B cell (primary cell): ENCODE measurements around the gene CDC42EP2. TPM values are rescaled to one million over a fixed set of nuclear protein-coding genes. Genes with fewer than 3 reads are reported as not detected.

ENCODE experiments used
- ATAC-seq: fragments of 200-7000 bp; cut with Tn5 transposase; one replicate; pipeline ENCODE4 v1.10.0; 2021; ENCODE audit warnings: low read depth, mild to moderate bottlenecking, moderate number of reproducible peaks, moderate library complexity
- CTCF ChIA-PET: fragments of 350-600 bp; sonication (Branson Sonifier 250); formaldehyde crosslinking; loops from one replicate; lab custom pipeline; 2021; ENCODE audit warnings: antibody characterized with exemption, inconsistent platforms; lab: Charles Lee
- POLR2A ChIA-PET: fragments of 350-600 bp; sonication (Branson Sonifier 250); formaldehyde crosslinking; loops from one replicate; lab custom pipeline; 2021; ENCODE audit warnings: antibody characterized with exemption; lab: Charles Lee
- DNase-seq: peaks from one replicate; pipeline ENCODE4 v3.0.0; 2013
- H2AFZ ChIP-seq: 2 replicates; pipeline ENCODE4 v1.6.1; 2012; ENCODE audit warnings: mild to moderate bottlenecking, low read depth, low read length; ENCODE audit not compliant: insufficient read depth, poor library complexity, severe bottlenecking
- H3K27ac ChIP-seq, 2 donors: 1 replicate in 1 of 2; 2 replicates in 1 of 2; pipeline ENCODE4 v1.5.1; 2012 to 2013; ENCODE audit warnings: low read length in 2 of 2, mild to moderate bottlenecking in 2 of 2, moderate library complexity in 1 of 2
- H3K27me3 ChIP-seq, 4 experiments: fragments of 200-600 bp in 1 of 4; sonication (generic) in 1 of 4; replicated peaks in 1 of 4; 1 replicate in 2 of 4; 2 replicates in 2 of 4; pipeline versions ENCODE4 v1.6.1 to v1.7.0; 2013 to 2016; ENCODE audit warnings: low read length in 3 of 4, mild to moderate bottlenecking in 2 of 4, mixed read lengths in 1 of 4, moderate library complexity in 1 of 4; ENCODE audit not compliant: insufficient read depth in 4 of 4, control insufficient read depth in 3 of 4; ENCODE audit errors: control extremely low read depth in 1 of 4
- H3K36me3 ChIP-seq, 2 experiments: replicated peaks in 1 of 2; 1 replicate in 1 of 2; 2 replicates in 1 of 2; pipeline versions ENCODE4 v1.6.1 to v1.7.1; 2013; ENCODE audit warnings: low read length in 1 of 2; ENCODE audit not compliant: insufficient read depth in 2 of 2, control insufficient read depth in 1 of 2; ENCODE audit errors: control extremely low read depth in 1 of 2, extremely low read depth in 1 of 2
- H3K4me1 ChIP-seq, 2 donors: fragments of 200-600 bp in 1 of 2; sonication (generic) in 1 of 2; 1 replicate in 1 of 2; 2 replicates in 1 of 2; pipeline versions ENCODE4 v1.5.1 to v1.6.1; 2013 to 2017; ENCODE audit warnings: low read length in 2 of 2; ENCODE audit not compliant: control insufficient read depth in 2 of 2, insufficient read depth in 2 of 2
- H3K4me2 ChIP-seq: replicated peaks from 2 replicates; pipeline ENCODE3; 2012; ENCODE audit warnings: mild to moderate bottlenecking, low read depth, low read length; ENCODE audit not compliant: poor library complexity, severe bottlenecking
- H3K4me3 ChIP-seq, 5 experiments: fragments of 200-600 bp in 1 of 5; sonication (generic) in 1 of 5; 1 replicate in 3 of 5; 2 replicates in 2 of 5; pipeline versions ENCODE4 v1.5.1 to v1.7.0; 2011 to 2016; ENCODE audit warnings: low read length in 4 of 5, mild to moderate bottlenecking in 4 of 5, low read depth in 2 of 5, control low read depth in 1 of 5, moderate library complexity in 1 of 5; ENCODE audit not compliant: insufficient read depth in 1 of 5; ENCODE audit errors: control extremely low read depth in 1 of 5, extremely low read depth in 1 of 5
- H3K79me2 ChIP-seq: fragments of 200-600 bp; sonication (generic); one replicate; pipeline ENCODE4 v1.6.0; 2016; ENCODE audit warnings: low read length; ENCODE audit not compliant: control insufficient read depth, insufficient read depth
- H3K9ac ChIP-seq: fragments of 200-600 bp; sonication (generic); 2 replicates; pipeline ENCODE4 v1.6.1; 2017; ENCODE audit warnings: mild to moderate bottlenecking, low read length, moderate library complexity
- H3K9me3 ChIP-seq, 3 donors: one replicate each; pipeline versions ENCODE4 v1.6.1 to v1.7.1; 2013; ENCODE audit warnings: low read length in 2 of 3; ENCODE audit not compliant: control insufficient read depth in 2 of 3, insufficient read depth in 1 of 3; ENCODE audit errors: control extremely low read depth in 1 of 3
- H4K20me1 ChIP-seq: 2 replicates; pipeline ENCODE4 v1.6.0; 2012; ENCODE audit warnings: mild to moderate bottlenecking, low read length; ENCODE audit not compliant: insufficient read depth, control insufficient read depth, poor library complexity, severe bottlenecking
- H3K27ac Mint-ChIP-seq: one replicate; pipeline ENCODE4 v1.8.0; 2021; ENCODE audit warnings: mixed read lengths
- H3K27me3 Mint-ChIP-seq: one replicate; pipeline ENCODE4 v1.8.0; 2021; ENCODE audit warnings: mixed read lengths
- H3K4me1 Mint-ChIP-seq: one replicate; pipeline ENCODE4 v1.8.0; 2021; ENCODE audit warnings: mixed read lengths
- H3K4me3 Mint-ChIP-seq: one replicate; pipeline ENCODE4 v1.8.0; 2021; ENCODE audit warnings: mixed read lengths
- H3K9me3 Mint-ChIP-seq: one replicate; pipeline ENCODE4 v1.8.0; 2022; ENCODE audit warnings: mixed read lengths; ENCODE audit not compliant: insufficient read depth
- CTCF ChIP-seq: fragments of 200-600 bp; IDR thresholded peaks from one replicate; pipeline ENCODE4 v1.8.0; 2022; ENCODE audit warnings: antibody characterized with exemption, mild to moderate bottlenecking
- EZH2 ChIP-seq: IDR thresholded peaks from 2 replicates; pipeline ENCODE4 v1.6.1; 2012; ENCODE audit warnings: borderline replicate concordance, low read depth, mild to moderate bottlenecking, moderate library complexity, low read length; ENCODE audit not compliant: insufficient read depth, poor library complexity, severe bottlenecking
- WGBS: methylation state at CpG from one replicate; pipeline ENCODE4 v1.1.5; 2013; ENCODE audit warnings: missing lambda C conversion rate; ENCODE audit not compliant: insufficient coverage; 5-methylcytosine and 5-hydroxymethylcytosine counted together
- intact Hi-C: fragments of 100-400 bp; cut with micrococcal nuclease; formaldehyde crosslinking; loops from one replicate; pipeline ENCODE4 v1.10.0; 2022
- polyA plus RNA-seq: library from polyadenylated mRNA; depleted of rRNA; stranded (reverse); fragments of >200 nt; gene quantifications from 2 replicates; pipeline ENCODE4 v1.2.3, GENCODE V29; 2012
- total RNA-seq, 2 donors: library from RNA; stranded (reverse); fragments of 120-200 nt in 1 of 2; gene quantifications; 1 replicate in 1 of 2; 2 replicates in 1 of 2; pipeline versions ENCODE4 v1.2.3 to v1.2.4, GENCODE V29; 2013 to 2022

CDC42EP2 gene
- total and polyA plus RNA-seq, 2 donors (not counting 1 experiment from before 2014, with no cell fraction given): 0.69 to 1.1 TPM

GRCh38 chr11:65274735-65275682, 39.7 kb upstream of the CDC42EP2 start:
- H3K9ac ChIP-seq: no peak overlapping the region
- peak; percentile 50 for TF ChIP-seq CTCF
- TF ChIP-seq EZH2: no peak
- no peak overlapping the region for H3K4me3 ChIP-seq
- Mint-ChIP-seq H3K27ac (no peak overlapping the region), H3K27me3 (no peaks in the 10 kb centered on the region), H3K4me1 (no peaks in the 10 kb centered on the region), H3K9me3 (no peaks in the 10 kb centered on the region), H3K4me3 (no peak overlapping the region)
- H3K79me2 ChIP-seq: no peaks in the 10 kb centered on the region
- intact Hi-C loops: loop anchor here (1.0 kb wide), 3 partner anchors 40 to 235 kb away; no protein-coding TSS in a partner anchor
- no peaks in the 10 kb centered on the region for H3K9me3 ChIP-seq
- no peak overlapping the region for H3K4me2 ChIP-seq
- ChIA-PET CTCF (interaction anchor here (0.6 to 6.0 kb wide), 31 partner anchors 9 to 496 kb away, joined by 3 to 91 read pairs (median 3); partner anchors contain the start of genes CDC42EP2 and POLA2), POLR2A (interaction anchor here (0.6 to 1.2 kb wide), 7 partner anchors 37 to 196 kb away, joined by 3 to 9 read pairs (median 3); partner anchors contain the start of gene CDC42EP2)
- H2AFZ ChIP-seq: no peak overlapping the region
- ATAC-seq: peak; percentile 53
- no peaks in the 10 kb centered on the region for H3K4me1 ChIP-seq
- WGBS: 100% methylated on average over 2 of the region's 6 CpGs
- H3K36me3 ChIP-seq: peaks cover 4 to 44% of the 10 kb centered on the region in 2 experiments
- no peak overlapping the region for H3K27ac ChIP-seq
- H4K20me1 ChIP-seq: no peaks in the 10 kb centered on the region
- no peaks in the 10 kb centered on the region for H3K27me3 ChIP-seq
- DNase-seq: peak; percentile 57
